ENCODE data around the gene MYBBP1A.

Gene MYBBP1A

DNA sequence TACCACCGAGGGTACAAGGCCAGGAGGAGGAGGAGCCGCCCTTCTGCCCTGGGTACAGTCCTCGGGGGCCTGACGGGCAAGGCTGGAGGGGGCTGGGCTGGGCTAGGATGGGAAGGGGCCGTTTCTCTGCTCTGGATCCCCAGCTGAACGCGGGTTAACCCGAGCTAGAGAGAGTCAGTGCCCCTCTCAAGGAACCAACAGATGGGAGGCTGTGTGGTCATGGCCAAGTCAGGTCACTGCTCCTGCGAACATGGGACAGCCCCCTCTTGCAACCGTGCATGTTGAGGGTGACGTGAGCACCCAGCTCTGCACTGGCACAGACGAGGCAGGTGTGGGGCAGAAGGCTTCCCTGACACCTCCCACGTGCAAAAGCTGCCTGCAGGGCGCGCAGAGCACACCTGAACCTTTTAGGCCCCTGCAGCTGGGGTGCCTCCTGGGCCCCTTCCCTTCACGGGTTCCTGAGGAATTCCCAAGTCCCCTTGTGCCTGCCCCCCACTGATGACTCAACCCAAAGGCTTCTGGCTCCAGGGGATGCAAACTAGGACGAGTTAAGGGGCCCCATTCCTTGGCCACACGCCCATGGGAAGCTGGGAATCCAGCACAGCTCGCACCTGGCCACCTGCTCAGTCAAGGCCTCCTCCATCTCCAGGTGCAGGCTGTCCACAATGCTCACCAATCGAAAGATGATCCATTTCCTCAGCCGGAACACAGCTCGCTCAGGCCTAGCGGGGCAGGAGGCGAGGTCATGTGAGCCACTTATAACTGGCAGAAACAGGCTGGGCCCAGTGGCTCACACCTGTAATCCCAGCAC, 6.3 kb downstream of the MYBBP1A start:
- no peak for DNase-seq

DNA sequence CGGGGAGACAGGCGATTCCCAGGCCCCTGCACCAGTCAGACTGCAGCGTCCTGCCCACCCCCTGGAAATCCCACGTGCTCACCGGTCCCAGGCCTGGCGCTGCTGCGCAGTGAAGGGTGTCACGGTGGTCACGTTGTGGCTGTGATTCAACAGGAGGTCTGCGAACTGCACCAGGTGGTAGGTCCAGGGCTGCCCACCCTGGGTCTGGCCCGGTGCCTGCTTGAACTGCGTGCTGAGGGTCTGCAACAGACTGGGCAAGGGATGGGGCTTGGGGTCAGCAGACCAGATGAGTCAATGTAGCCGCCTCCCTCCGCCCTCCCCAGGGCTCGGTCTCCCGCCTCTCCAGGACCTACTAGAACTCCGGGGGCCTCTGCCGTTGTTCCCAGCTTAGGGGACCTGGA, 7.1 kb downstream of the MYBBP1A start:
- no peak for DNase-seq

DNA sequence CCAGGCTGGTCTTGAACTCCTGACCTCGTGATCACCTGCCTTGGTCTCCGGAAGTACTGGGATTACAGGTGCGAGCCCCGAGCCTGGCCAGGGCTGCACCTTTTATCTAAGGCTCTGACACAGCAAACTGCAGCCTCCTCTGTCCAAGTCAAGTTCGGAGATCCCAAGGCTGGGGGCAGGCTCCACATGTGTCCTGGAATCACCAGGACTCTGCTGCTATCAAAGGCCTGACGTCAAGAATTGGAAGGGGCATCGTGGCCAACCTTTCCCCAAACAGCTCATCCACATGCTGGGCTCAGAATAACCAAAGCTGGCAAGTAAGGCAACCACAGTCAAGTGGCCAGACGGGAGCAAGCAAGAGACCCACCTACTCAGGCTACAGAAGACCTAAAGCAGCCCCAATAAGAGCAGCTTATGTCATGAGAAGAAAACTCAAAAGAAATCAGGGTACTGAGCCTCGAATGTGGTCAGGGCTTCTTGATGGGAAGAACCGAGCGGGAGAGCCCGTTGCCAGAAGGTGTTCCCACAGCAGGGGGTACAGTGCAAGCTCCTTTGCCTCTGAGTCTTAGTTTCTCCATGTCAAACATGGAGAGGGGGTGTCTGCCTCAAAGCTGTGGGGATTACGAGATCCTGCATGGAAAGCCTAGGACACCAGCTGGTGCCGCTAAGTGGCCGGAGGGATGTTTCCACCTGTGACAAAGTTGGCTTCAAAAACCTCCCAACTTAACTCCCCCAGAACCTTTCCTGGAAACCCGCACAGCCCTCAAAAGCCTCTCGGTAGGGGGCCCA, 7.9 kb downstream of the MYBBP1A start:
- no peak for DNase-seq

DNA sequence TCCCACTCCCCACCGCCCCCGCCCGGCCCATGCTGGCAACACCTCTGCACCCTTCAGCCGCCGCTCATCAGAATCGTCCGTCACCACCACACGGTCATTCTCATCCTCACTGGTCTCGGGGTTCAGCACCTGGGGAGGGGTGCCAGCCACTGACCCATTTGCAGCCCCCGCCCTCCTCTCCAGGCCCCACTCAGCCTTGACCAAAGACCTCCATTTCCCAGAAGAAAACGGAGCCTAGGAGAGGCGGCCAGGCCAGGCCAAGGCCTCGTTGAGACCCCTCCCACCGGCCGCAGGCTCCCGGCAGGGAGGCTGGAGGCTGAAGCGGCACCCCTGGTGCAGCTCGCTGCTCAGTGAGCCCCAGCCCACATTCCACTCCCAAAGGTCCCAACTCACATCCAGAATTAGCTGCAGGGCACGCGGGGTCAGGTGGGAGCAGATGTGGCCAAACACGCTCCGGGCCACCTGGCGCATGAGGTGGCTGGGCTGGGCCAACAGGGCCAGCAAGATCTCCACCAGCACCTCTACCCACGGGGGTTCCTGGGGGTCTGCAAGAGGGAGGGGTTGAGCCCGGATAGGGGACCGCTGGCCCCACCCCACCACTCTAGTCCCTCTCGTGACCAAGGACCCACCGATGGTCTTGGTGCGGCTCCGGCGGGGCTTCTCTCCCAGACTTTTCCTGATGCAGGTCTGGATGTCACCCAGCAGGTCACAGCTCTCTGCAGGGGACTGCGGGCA, 9.8 kb downstream of the MYBBP1A start:
- DNase-seq = no peak

DNA sequence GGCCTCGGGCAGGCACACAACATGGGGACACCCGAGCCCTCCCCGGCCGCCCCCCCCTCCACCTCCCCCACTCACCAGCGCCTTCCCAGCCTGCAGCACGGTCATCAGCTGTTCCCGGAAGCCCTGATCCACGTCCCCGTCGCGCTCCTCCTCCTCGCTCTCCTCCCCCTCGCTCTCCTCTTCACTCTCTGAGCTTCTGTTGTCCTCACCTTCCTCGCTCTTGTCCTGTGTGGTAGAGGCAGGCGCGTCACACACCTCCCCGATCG, 10.3 kb downstream of the MYBBP1A start:
- DNase-seq = no peak

DNA sequence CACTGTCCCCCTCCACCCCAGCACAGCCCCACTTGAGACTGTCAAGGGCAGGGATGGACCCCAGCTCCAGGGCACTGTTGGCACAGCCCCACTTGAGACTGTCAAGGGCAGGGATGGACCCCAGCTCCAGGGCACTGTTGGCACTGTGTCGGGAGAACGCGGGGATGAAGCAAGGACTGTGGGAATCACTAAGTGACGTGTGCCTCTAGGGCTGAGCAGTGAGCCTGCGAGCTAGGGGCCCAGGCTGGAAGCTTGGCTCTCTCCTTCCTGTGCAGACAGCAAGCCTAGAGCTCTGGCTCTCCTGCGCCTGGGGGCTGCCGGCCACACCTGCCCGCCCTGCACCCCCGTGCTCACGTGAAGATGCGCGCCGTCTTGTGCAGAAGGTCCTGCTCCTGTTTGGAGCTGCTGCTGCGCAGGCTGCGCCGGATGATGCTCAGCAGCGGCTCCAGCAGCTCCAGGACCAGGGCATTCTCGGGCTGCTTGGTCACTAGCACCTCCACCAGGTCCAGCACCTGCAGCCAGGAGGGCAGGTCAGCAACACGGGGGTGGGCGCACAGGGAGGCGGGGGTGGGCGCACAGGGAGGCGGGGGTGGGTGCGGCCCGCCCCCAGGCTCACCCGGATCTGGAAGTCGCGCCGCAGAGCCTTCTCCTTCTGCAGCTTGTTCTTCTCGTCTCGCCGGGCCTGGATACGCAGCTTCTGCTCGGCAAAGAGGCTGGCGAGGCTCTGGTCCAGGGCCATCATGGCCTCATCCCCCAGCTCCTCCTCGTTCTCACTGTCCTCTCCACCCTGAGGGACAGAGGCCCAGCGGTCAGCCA, 10.8 kb downstream of the MYBBP1A start:
- no peak for DNase-seq

DNA sequence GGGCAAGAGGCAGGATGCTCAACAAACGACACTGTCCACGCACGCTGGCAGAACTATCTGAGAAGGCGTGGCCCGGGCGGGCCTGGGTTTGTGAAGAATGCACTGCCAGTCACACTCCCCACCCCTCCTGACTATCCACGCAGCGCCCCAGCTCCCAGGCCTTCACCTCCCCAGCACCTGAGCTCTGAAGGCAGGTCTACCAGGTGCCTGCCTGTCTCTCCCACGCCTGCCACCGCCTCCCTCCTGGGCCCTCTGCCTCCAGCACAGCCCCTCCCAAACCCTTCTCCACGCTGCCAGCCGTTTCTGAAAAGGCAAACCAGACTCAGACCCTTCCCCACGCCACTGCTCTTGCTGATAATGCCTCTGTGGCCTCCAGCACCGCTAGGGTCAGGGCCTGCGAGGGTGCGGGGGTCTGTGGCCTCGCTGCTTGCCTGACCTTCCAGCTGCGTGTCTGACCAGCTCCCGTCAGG, 11.6 kb downstream of the MYBBP1A start:
- DNase-seq = no peak

DNA sequence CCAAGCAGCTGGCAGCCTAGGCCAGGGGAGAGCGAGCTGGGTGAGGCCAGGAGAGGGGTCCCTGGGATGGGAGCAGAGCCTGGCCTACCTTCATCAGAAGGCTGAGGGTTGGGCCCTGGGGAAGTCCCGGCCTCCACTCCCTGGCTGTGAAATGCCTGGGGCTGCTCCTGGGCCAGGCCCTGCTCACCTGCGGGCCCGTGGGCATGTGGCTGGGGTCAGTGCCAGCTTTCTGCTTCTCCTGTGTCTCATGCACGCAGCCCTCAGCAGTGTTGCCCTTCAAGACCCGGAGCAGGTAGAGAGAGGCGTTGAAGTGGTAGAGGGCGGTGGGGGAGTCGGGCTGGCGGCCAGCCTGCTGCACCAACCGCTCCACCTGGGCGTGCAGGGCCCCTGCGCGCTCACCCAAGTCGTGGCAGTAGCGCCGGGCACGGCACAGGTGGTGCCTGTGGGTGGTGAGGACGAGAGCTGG, 12.4 kb downstream of the MYBBP1A start:
- DNase-seq = no peak

DNA sequence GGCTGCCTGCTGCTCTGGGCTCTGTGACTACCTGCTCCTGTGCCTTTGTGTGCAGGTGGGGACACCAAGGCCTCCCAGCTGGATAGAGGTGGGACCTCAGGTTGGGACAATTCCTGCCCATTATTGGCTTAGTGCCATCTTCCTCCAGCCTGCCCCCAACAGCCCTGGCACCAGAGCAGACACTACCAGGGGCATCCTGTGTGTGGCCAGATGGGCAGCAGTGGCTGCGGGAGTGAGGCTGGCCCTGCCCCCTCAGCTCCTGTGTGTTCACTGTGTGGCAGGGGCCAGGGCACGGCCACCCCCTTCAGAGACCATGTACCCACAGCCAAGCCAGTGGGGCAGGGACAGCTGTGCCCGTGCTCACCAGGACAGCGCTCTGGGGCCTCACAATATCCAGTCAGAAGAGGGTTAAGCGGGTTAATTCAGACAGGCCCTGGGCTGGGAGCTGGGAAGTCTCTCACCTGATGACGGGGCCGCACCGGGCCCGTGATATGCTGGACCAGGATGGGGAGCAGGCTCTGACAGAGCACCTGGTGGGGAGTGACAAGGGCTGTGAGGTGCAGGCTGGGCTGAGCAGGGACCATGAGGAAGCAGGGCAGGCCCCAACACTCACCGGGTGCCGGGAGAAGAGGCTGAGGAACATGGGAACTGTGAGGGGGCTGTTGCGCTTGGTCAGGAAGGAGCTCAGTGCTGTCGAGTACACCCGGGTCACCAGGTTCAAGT, 13.0 kb downstream of the MYBBP1A start:
- no peak for DNase-seq

DNA sequence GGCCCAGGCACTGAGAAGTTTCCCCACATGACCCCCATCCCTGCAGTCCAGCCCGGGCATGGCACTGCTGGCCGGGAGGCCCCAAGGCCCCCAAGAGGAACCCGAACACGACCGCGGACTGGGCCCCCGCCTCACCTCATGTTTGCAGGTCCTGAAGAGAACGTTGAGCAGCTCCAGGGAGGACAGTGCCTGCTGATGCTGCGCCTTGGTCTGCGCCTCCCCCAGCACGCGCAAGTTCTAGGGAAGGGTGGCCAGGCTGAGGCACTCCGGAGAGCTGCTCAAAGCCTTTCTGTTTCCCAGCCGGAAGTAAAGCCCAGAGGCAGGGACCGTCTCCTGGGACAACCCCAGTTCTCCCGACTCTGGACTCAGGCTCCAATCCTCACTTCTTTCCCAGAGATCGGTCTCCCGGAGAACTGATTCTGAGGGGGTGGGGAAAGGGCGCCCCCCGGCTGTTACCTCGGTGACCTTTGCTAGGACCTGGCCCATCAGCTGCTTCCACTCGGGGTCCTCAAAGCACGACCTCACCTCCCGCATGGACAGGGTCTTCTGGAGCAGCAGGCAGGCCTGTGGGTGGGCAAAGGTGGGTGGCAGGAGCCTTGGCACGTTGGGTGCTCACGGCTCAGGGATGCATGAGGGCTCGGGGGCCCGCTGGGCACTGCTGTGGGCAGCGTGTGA, 13.7 kb downstream of the MYBBP1A start:
- DNase-seq = no peak

DNA sequence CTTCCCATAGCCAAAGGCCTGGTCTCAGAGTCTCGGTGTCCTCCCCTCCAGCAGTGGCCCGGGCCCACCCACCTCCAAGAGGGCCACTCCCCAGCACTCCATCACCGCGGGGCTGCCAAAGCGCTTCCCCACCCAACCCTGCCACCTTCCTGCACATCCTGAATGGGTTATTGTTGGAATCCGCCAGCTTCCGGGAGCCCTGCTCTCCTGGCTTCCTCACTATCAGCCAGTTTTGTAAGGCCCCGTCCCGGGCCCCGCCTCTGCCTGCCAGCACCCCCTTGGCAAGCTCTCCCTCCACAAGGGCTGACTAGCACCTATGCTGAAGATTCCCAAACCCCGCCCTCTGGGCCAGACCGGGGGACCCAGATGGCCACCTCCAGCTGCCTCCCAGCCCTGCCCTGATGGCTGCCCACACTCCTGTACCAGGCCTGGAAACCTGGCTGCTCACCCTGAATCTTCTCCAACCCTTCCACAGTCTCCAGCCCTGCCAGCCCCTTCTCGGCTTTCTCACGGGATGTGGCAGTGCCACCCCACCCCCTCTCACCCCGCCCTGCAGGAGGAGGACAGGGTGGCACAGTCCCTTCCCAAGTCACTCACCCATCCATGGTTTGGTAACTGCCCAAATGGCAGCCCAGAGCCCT, 14.4 kb downstream of the MYBBP1A start:
- no peak for DNase-seq

DNA sequence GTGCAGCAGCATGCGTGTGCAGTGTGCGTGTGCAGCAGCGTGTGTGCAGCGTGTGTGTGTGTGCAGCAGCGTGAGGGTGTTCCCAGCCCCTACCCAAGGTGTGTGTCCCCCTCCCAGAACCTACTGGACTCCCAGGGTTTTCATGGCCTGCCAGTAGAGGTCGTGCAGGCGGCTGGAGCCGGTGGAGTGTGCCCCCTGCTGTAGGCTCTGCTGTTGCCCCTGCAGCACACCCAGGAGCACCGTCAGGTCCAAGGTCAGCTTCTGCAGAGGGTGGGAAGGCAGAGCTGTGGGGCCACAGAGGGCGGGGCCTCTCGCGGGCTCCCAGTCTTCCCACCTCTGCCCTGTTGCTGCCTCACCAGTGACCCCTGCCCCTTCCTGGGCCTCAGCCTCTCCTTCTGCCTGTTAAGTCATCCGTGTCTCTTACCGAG, 14.9 kb downstream of the MYBBP1A start:
- no peak for DNase-seq

DNA sequence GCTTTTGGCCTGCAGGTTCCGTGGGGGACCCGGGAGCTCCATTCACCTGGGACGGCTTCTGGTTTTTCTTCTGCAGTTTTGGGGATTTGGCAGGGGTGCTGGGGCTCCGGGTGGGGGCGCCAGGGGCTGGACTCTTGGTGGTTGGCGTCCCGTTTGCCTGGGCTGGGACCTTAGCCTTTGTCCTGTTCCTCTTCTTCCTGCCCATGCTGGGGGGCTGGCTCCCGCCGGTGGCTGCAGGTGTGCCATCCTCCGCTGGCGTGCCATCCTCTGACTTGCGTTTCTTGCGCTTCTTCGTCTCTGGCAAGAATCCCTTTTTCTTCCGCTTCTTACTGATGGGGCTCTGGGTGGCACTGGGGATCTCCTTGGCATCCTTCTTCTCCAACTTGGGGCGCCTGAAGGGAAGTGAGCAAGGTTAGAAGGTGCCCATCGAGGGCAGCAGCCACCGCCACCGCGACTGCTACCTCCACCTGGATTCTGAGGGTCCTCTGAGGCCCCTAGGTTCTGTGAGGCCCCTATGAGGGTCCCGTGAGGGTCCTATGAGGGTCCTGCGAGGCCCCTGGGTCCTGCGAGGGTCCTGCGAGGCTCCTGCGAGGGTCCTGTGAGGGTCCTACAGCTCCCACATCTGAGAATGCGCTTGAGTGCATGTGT, 15.5 kb downstream of the MYBBP1A start:
- DNase-seq = no peak

DNA sequence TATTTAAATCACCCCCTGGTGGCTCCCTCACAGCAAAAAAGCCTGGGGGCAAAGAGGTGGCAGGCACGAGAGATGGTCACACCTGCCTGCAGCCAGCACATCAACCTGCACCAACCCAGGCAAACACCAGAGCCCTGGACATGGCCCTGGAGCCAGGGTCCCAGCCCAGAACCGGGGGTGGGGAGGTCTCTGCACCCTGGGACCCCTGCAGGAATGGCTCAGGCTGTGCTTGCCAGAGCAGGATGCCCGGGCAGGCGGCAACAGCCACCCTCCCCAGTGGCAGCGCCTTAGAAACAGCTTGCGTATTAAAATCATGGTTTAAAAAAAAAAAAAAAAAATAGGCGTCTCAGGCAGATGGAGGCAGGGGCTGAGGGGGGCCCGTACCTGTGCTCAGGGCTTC, 16.2 kb downstream of the MYBBP1A start:
- no peak for DNase-seq

DNA sequence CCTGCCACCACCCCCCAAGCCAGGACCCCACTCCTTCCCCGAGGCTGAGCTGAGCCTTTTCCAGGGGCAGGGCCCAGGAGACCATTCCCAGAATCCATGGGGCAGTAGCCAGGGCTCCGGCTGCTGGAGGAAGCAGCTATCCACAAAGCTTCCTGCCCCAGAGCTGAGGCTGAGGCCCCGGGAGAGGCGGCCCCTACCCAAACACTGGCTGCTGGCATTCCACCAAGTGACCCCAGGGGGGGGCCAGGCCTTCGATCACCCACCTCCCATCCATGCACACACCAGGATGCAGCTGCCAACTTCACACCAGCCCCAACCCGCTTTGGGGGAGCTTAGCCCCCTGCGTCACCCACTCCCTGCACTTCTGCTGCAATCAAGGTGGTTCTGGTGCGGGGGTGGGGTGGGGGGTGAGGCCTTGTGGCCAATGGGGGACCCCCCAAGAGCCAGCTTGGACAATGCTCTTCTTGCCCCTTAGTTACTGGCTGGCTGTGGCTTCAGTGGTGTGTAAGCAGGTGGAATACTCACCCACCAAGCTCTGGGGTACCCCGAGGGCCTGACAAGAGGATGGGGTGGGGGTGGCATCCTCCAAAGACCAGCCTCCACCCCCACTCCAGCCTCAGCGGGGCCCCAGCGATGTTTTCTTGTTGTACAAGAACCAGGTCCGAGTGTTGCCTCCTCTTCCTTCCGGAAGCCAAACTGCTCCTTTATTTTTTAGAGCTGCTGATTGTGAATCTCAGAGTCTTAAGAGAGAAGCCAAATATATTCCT, 16.8 kb downstream of the MYBBP1A start:
- DNase-seq = no peak

DNA sequence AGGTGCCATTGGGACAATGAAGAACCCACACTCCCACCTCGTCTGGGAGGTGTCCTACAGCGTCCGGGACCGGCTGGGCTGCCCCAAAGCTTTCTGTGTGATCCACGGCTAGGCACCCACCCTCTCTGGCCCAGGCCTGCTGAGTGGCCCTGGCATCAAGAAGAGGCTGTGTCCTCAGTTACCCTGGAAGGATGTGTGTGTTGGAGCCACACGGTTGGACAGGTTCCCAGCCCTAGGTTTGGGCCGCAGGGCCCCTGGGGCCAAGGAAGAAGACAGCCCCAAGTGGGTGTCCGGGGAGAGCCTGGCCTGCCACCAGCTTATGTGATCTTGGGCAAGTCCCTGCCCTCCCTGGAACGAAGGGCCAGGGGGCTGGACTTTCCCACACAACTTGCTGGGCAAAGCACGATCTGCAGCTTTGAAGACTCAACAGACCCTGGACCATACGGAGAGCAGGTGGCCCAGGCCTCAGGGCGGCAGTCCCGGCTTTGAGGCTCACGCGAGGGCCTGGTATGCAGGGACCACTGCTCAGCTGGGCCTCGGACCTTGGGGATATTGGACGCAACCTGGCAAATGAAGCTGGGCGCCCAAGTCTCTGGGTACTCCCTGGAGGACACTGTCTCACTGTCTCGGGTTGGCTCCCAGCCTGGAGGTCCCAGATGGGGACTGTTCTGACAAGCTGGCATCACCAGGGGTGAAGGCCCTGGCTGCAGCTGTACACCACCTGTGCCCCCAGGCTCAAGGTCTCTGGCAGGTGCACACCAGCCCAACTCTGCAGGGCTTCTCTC, 17.5 kb downstream of the MYBBP1A start:
- no peak for DNase-seq

DNA sequence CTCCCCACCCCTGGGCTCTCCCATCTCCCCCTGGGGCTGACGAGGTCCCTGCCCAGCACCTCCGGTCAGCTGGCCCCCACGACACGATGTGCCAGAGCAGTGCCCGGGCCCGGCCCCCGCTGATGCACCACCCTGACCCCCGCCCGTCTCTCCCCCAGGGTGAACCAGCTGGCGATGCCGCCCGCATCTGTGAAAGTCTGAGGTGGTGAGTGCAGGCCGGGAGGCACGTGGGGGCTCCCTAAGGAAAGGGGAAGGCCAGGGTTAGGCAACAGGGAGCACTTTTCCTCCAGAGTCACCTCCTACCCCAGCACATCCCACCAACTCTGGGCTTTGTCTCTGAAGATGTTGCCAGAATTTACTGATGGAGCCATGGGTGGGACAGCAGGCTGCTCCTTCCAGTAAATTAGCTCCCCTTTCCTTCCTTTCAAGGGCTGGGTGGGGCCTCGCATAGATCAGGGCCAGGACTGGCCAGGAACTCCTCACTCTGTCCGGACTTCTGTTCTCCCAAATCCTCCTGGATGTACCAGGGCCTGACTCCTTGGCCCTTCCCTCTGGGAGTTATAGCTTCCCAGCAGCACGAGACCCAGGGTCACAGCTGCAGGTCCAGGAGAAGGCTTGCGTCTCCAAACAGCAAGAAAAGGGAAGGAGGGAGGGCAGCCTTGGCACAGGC, 18.3 kb downstream of the MYBBP1A start:
- DNase-seq = no peak

DNA sequence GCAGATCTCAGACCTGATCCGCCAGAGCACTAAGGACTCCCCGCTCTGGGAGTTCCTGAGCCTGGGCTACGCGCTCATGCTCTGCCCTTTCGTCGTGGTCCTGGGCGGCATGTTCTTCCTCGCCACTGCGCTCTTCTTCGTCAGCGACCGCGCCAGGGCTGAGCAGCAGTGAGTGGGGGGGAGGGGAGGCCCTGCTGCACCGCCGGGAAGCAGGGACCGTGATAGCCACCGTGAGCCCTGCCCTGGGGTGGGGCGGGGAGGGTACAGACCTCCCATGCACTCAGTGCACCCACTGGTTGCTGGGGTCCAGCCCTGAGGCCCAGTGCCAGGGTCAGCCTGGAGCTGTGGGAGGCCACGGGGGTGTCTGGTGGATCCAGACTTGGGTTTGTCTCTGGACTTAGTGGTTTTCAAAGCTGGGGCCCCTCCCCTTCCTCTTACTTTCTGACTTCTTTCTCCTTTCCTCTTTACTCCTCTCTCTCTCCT, 18.9 kb downstream of the MYBBP1A start:
- DNase-seq = no peak
